Measurements from ENCODE around the gene TP53BP1.
"Not testable (repeated sequence)": the region's sequence is repeated elsewhere in the genome, so short reads cannot be mapped to it uniquely, and the experiment has no call there.

Gene TP53BP1

GRCh38 chr15:43410572-43411214, 82.3 kb downstream of the TP53BP1 start:
- DNase-seq (ENCODE audit: low read depth) = no peak

- no peak for DNase-seq (ENCODE audit: low read depth)
Observed at GRCh38 chr15:43408789-43409188, 84.2 kb downstream of the TP53BP1 start.

- no peak for DNase-seq (ENCODE audit: low read depth)
Observed at GRCh38 chr15:43406808-43407207, 86.1 kb downstream of the TP53BP1 start.

- DNase-seq (ENCODE audit: low read depth) = no peak
Observed at GRCh38 chr15:43406189-43406588, 86.8 kb downstream of the TP53BP1 start.

- DNase-seq (ENCODE audit: low read depth) = no peak
Observed at GRCh38 chr15:43404130-43404529, 88.8 kb downstream of the TP53BP1 start.

- no peak for DNase-seq (ENCODE audit: low read depth)
Observed at GRCh38 chr15:43403616-43404015, 89.3 kb downstream of the TP53BP1 start.

- no peak for DNase-seq (ENCODE audit: low read depth)
Observed at GRCh38 chr15:43402255-43402654, 90.7 kb downstream of the TP53BP1 start.

GRCh38 chr15:43393592-43393991, 99.4 kb downstream of the TP53BP1 start:
- not testable (repeated sequence) for DNase-seq (ENCODE audit: low read depth)

GRCh38 chr15:43390723-43391122, 102.2 kb downstream of the TP53BP1 start:
- DNase-seq (ENCODE audit: low read depth) = no peak

GRCh38 chr15:43383070-43383469, 109.9 kb downstream of the TP53BP1 start:
- DNase-seq (ENCODE audit: low read depth) = no peak

- no peak for DNase-seq (ENCODE audit: low read depth)
Observed at GRCh38 chr15:43382310-43382709, 110.6 kb downstream of the TP53BP1 start.

GRCh38 chr15:43378601-43379000, 114.4 kb downstream of the TP53BP1 start:
- no peak for DNase-seq (ENCODE audit: low read depth)

- no peak for DNase-seq (ENCODE audit: low read depth)
Observed at GRCh38 chr15:43376017-43376705, 116.8 kb downstream of the TP53BP1 start.

- peak; percentile 44 for DNase-seq (ENCODE audit: low read depth)
Observed at GRCh38 chr15:43370975-43371974, 121.7 kb downstream of the TP53BP1 start, which contains the start of the genes TUBGCP4 and ZSCAN29. Gene TUBGCP4, plus strand, starts transcription at chr15:43371101. Its CDS starts 254 bp downstream, at chr15:43371355. Gene ZSCAN29, minus strand, starts transcription at chr15:43371043. Its CDS starts 1,130 bp downstream, at chr15:43369913.

GRCh38 chr15:43370310-43370974, 122.5 kb downstream of the TP53BP1 start:
- no peak for DNase-seq (ENCODE audit: low read depth)

- no peak for DNase-seq (ENCODE audit: low read depth)
Observed at GRCh38 chr15:43361313-43361903, 131.5 kb downstream of the TP53BP1 start.

- no peak for DNase-seq (ENCODE audit: low read depth)
Observed at GRCh38 chr15:43360821-43361220, 132.1 kb downstream of the TP53BP1 start.
